GM19467 (cell line): ENCODE data around the gene AFAP1L2.

ENCODE experiments used
- ATAC-seq: cut with Tn5 transposase; IDR thresholded peaks from one replicate; pipeline ENCODE4 v1.9.1; 2021; ENCODE audit warnings: mild to moderate bottlenecking, moderate library complexity; ENCODE audit not compliant: unreplicated experiment

The AFAP1L2 gene

GRCh38 chr10:114276671-114277070 is 127.6 kb downstream of the AFAP1L2 start:
- no peak for ATAC-seq

DNA sequence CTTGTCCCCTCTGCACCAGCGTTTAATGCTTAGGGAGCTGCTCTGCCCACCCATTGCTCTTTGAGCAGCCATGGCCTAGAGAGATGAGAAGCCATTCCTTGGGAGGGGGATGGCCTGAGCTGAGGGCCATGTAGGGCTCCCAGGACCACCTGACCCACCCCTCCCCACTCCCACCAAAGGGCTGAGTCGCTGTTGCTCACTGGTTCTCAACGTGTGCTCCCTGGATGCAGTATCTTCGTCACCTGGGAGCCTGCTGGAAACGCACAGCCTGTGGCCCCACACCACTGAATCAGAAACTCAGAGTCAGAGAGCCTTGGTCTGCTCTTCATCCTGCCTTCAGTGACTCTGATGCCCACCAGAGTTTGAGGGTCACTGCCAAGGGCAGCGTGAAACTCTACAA is 128.2 kb downstream of the AFAP1L2 start:
- ATAC-seq: no peak

DNA sequence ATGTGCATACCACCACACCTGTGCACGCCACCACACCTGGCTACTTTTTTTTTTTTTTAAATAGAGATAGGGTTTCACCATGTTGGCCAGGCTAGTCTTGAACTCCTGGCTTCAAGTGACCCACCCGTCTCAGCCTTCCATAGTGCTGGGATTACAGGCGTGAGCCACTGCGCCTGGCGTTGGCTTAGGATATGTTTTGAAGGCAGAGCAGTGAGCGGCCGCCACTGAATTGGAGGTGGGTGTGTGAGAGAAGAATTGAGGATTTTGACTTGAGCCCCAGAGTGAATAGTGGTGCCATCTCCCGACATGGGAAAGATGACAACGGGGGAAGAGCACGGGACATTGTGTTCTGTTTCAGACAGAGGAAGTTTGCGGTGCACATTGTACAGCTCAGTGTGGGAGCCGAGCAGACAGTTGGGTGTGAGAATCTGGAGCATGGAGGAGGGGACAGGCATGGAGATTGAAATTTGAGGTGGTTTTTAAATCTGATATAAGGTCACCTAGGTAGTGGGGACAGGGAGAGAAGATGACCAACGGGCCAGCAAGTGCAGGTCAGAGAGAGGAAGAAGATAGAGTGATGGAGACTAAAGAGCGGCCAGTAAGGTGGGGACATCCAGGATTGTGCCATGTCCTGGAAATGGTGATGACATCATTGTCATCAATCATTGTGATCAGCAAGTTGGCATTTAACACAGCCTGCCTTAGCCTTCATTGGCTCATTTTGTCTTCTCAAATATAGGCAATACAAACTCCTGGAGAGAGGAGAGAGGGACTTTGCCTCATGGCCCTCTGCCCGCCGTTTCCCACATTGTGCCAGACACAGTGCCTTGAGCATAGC is 129.5 kb downstream of the AFAP1L2 start:
- ATAC-seq: no peak

GRCh38 chr10:114273910-114274309 is 130.4 kb downstream of the AFAP1L2 start:
- ATAC-seq: no peak

GRCh38 chr10:114272696-114273095 is 131.6 kb downstream of the AFAP1L2 start:
- ATAC-seq: no peak

GRCh38 chr10:114271779-114272167 is 132.5 kb downstream of the AFAP1L2 start:
- ATAC-seq: no peak

- ATAC-seq: no peak
Observed at GRCh38 chr10:114271075-114271778, 133.1 kb downstream of the AFAP1L2 start.

GRCh38 chr10:114266521-114266920 is 137.8 kb downstream of the AFAP1L2 start:
- no peak for ATAC-seq

DNA sequence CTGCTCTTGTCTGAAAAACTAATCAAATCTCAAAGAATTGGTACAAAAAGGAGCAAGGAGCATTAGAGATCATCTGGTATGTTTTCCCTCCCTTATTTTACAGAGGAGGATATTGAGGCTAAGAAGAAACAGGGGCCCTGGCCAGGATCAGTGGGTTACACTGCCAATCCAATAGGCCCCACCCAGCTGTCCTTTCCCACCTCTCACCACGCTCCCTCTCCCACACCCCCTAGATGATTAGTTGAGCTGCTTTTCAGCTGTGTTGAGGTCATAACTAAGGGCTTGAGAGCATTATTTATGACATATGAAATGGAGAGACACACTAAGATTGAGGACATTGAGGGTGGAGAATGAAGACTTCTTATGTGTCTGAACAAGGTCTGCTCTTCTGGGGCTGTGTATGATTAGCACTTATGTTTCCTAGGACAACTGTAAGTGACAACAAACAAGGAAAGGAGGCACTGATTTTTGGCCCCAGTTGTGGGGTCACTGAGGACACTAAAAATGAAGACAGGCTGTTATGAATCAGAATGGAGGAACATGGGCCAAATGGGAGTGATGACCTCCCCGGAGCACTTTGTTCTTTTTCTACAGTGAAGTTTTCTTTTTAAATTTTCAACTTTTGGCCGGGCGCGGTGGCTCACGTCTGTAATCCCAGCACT is 138.8 kb downstream of the AFAP1L2 start:
- ATAC-seq: no peak

DNA sequence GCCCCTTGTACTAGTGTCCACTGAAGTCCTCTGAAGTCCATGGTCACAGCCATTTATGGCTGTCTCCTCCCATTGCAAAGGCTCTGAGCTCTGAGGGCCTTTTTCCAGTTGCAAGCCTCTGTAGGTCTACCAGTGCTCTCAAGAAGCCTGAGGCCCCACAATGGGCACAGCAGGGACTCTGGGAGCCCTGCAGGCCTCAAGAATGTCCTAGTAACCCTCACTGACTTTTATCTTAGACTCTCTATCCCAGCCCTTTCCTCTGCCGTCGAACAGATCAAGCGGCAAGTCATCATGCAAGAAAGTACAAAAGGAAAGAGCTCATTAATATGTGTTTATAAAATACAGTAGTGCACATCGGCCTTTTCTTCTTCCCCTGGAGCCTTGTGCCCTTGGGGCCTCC is 141.8 kb downstream of the AFAP1L2 start:
- ATAC-seq: no peak

DNA sequence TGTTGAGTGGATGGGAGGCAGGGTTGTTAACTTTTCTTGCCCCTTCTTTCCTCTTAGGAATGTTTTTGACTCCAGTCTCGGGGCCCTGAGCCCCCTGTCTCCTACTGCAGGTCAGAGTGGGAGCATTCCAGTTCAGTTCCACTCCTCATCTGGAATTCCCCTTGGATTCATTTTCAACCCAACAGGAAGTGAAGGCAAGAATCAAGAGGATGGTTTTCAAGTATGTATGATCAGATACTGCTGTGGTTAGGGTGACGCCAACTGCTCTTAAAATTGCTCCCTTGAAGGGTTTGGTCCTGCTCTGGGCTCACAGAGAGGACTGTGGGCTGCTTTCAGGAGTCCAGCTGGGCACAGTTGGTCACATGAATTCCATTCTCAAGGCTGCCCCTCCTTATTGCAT is 143.2 kb downstream of the AFAP1L2 start:
- ATAC-seq: no peak

- ATAC-seq: no peak
Observed at GRCh38 chr10:114260366-114260765, 143.9 kb downstream of the AFAP1L2 start.

- ATAC-seq: no peak
Observed at GRCh38 chr10:114259824-114260223, 144.5 kb downstream of the AFAP1L2 start.

DNA sequence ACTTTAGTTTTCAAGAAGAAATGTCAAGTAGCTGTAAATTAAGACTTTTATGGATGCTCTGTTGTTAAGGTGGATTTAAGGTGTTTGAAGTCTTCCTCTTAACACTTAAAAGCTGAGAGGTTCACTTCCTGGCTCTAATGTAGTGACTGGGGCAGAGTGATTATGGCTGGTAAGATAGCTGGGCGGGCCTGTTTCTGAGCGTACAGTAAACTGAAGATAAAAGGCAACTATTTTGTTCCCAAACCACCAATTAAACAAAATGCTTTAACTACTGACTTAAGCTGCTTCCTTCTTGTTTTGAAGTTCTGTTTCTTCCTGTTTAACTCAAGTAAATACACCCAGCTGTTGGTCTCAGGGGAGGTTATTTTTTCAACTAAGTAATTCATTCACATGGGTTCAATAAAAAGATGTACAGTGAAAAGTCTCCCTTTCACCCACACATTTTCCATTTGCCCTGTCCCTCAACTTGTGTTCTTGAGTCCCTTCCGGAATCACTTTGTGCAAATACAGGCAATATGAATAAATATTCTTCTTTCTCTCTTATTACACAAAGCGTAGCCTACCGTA is 145.9 kb downstream of the AFAP1L2 start:
- ATAC-seq: no peak

- ATAC-seq: no peak
Observed at GRCh38 chr10:114257498-114257897, 146.8 kb downstream of the AFAP1L2 start.

DNA sequence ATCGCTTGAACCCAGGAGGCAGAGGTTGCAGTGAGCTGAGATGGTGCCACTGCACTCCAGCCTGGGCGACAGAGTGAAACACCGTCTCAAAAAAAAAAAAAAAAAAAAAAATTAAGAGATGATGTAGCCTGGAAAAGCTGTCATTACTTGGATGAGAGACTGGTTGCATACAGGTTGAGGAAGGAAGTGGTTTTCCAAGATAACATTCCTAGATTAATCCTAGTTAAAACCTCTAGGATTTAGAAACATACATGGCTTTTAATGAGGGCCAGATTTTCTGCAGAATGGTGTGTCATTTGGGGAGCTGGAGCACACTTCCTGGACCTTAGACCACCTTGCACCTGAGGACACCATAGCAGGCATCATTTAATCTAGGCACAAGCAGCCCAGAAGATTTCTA is 147.5 kb downstream of the AFAP1L2 start:
- ATAC-seq: no peak

- no peak for ATAC-seq
Observed at GRCh38 chr10:114256008-114256765, 148.1 kb downstream of the AFAP1L2 start.

- no peak for ATAC-seq
Observed at GRCh38 chr10:114255227-114255626, 149.1 kb downstream of the AFAP1L2 start.

DNA sequence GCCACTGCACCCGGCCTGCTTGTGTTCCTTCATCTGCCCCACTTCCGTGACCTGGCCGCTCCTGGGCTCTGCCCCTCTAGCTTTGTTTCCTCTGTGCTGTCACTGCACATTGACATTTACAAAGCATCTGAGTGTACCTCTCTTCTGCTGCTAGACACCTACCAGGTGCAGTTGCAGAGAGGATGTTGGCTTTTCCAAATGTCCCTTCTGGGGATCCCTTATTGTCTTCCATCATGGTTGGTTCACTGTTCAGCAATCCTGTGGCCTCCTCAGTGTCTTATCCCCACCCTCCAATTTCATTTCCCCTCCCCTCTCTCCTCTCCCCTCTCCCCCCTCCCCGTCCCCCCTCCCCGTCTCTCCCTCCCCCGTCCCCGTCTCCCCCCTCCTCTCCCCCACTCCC is 151.4 kb downstream of the AFAP1L2 start:
- ATAC-seq: no peak

GRCh38 chr10:114252092-114252491 is 152.2 kb downstream of the AFAP1L2 start:
- no peak for ATAC-seq

DNA sequence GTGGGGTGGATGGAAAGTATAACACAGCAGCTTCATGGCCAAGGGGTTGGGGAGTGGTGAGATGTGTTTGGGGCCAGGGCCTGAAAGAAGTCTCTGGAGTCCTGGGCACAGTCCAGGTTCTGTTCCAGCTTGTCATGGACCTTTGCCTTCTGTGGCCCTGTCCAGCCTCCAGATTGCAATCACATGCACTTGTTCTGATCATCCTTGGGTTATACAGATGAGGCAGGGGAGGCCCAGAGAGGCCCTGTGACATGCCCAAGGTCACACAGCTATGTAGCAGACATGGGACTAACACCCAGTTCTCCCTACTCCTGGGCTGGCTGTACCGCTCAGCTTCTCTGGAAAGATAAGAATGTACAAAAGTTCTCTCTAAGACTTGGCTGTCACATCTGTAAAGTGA is 153.6 kb downstream of the AFAP1L2 start:
- ATAC-seq: no peak
